ENCODE results near the gene DUSP14.
A peak's percentile ranks its signal among the peaks of the same experiment; 100 is the strongest.
"Not testable (repeated sequence)": the region's sequence is repeated elsewhere in the genome, so short reads cannot be mapped to it uniquely, and the experiment has no call there.

Gene DUSP14

GRCh38 chr17:37485938-37486570 is 3.6 kb upstream of the DUSP14 start:
- DNase-seq (ENCODE audit: low spot score) = no peak

GRCh38 chr17:37488009-37488604 is 1.6 kb upstream of the DUSP14 start:
- peak; percentile 87 for DNase-seq (ENCODE audit: low spot score)

- peak; percentile 83 for DNase-seq (ENCODE audit: low spot score)
These were observed 989 bp upstream of the DUSP14 start for GRCh38 chr17:37488607-37489196.

- no peak for DNase-seq (ENCODE audit: low spot score)
These were observed 414 bp downstream of the DUSP14 start for GRCh38 chr17:37490022-37490587.

DNA sequence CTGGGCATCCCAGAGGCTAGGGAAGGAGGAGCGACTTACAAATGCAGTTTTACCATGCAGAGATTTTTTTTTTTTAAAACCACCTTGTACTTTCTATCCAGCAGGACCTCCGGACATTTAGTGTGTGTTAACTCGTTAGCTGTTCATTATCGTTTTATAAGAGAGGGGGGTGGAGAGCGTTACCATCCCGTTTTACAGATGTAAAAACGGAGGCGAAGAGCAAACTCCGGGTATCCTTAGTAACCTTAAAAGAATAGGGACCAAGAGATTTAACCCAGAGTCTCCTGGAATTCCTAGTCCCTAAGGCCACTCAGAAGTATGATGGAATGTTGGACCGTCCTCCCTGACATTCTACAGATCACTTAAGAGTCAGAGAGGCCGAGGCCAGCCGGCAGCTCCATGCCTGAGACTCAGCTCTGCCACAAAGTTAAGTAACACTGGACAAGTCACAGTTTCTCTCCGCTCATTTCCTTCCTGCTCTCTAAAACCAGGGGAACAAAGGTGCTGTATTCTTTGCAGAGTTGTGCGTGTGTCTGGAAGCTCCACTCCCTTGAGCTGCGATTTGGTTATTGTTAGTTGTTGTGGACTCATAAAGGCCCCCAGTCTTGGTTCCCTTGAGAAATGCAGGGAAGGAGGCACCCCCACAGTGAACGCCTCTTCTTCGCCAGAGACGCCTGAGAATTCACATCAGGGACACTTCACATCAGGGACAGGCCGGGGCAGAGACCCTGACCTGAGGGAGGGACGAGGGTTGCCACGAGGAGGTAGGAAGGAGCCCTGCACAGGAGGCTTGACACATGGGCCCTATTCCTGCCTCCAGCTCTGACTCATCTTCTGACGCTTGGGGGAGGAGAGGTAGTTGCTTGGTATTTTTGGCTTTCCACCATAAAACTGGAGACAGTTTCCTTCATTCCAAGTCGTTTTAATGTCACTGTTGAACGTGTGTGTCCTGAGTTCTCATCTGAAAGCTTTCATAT is 1.2 kb downstream of the DUSP14 start:
- peak; percentile 83 for DNase-seq (ENCODE audit: low spot score)

DNA sequence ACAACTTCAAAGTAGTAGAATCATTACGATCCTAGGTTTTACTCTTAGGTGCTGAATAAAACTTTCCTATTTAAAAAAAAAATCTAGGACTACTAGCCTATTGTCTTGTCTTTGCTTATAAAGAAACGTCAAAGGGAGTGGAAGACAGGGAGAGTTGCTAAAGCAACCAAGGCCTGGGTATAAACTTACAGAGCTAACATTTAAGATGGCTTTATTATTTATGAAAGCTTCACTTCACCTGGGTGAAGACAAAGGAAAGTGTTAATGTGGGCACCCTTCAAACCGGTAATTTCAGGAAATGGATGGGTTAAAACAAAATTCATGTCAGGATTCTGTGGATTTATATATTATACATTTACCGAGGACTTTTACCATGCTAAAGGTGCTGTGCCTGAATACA is 2.5 kb downstream of the DUSP14 start:
- no peak for DNase-seq (ENCODE audit: low spot score)

- peak; percentile 88 for DNase-seq (ENCODE audit: low spot score)
These were observed 3.7 kb downstream of the DUSP14 start for GRCh38 chr17:37493249-37494027.

DNA sequence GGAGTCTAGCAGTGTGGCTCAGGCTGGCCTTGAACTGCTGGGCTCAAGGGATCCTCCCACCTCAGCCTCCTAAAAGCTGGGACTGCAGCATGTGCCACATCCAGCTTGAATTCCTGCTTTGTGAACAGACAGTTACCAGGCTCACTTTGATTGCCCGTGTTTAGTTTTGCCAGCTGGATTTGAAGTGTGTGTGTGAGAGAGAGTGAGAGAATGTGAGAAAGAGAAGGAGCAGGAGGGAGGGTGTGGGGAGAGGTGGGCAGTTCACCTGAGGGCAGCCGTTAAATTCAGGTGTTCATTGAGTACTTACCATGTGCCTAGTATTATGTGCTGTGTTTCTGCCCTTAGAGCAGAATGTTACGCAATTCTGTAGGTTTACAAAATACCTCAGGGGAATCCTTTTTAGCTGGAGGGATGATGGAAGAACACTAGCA is 4.7 kb downstream of the DUSP14 start:
- DNase-seq (ENCODE audit: low spot score) = no peak

GRCh38 chr17:37494971-37495370 is 5.3 kb downstream of the DUSP14 start:
- DNase-seq (ENCODE audit: low spot score) = no peak

GRCh38 chr17:37500378-37500777 is 10.7 kb downstream of the DUSP14 start:
- DNase-seq (ENCODE audit: low spot score) = no peak

GRCh38 chr17:37502009-37502936 is 12.6 kb downstream of the DUSP14 start:
- DNase-seq (ENCODE audit: low spot score) = no peak

DNA sequence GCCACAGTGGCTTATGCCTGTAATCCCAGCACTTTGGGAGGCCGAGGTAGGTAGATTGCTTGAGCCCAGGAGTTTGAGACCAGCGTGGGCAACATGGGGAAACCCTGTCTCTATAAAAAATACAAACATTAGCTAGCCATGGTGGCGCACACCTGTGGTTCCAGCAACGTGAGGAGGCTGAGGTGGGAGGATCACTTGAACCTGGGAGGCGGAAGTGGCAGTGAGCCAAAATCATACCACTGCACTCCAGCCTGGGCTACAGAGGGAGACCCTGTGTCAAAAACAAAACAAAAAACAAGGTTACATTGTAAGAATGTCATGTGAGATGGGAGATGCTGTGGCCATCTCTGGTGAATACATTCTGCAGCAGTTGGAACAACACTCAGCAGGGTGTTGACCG is 13.5 kb downstream of the DUSP14 start:
- DNase-seq (ENCODE audit: low spot score) = no peak

DNA sequence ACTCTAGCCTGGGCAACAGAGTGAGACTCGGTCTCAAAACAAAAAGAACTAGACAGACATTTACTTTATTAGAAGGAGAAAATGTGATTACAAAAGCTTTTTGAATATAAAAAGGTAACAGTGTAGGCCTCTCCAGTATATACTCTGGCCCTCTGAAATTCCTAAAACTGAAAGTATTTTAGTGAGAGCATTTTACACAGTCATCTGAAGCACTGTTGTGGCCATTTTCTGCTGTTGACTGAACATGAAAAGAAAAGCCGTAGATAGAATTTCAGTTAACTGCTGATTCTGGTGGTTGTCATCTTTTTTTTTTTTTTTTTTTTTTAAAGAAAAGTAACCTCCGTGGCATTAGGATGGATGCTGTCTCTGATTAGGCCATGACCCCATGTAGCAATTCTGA is 15.6 kb downstream of the DUSP14 start:
- no peak for DNase-seq (ENCODE audit: low spot score)

DNA sequence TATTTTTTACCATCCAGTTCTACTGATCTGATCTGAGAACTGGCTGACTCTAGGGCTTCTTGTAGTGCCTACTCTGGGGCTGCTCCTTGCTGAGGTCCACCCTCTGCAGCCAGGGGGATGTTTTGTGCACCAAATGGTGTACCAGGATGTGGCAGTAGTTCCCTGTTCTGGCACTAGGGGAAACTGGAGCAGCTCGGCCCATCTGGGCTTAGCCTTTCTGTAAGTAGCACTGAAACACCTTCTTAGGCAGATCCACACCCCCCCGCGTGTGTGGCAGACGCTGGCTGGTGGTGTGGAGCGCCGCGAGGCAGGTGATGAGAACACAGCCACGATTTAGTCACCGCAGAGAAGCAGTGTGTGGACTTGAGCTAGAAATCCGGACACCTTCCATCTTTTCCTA is 17.0 kb downstream of the DUSP14 start:
- peak; percentile 38 for DNase-seq (ENCODE audit: low spot score)

DNA sequence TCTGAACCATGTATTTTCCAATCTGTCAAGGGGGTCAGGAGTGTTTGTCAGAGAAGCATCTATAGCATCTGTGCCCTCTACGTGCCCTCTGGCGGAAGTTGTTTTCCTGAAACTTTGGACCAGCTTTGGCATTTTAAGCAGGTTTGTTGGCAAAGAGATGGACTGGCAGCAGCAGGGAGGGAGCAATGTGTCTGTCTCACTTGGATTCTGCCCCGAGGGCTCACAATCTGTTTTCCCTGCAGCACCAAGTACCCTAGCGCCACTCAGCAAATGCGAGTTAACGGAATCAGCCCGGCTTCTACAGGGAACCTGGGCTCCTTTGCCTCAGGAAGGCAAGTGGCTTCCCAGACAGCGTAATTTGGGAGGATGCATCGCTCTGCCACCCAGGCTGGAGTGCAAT is 17.4 kb downstream of the DUSP14 start:
- DNase-seq (ENCODE audit: low spot score) = no peak

DNA sequence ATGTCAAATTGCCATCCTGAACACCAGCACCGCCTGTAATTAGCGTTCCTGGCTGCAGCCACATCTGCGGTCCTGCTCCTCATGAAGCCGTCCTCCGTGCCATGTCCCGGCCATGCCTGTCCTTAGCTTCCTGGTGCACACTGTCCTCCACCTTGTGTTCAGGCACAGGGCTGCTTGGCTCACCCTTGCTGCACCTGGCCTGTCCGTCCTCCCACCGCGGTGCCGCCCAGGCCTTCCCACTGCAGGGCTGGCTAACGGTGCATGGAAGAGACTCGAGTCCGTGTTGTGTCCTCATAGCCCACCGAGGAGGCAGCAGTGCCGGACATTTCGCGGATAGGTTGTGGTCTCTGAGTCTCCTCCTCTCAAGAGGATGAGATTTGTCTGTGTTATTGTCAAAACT is 20.4 kb downstream of the DUSP14 start:
- DNase-seq (ENCODE audit: low spot score) = no peak

- DNase-seq (ENCODE audit: low spot score) = not testable (repeated sequence)
These were observed 22.0 kb downstream of the DUSP14 start for GRCh38 chr17:37511642-37512041.

GRCh38 chr17:37512442-37513068 is 22.9 kb downstream of the DUSP14 start:
- DNase-seq (ENCODE audit: low spot score) = no peak

GRCh38 chr17:37513711-37514110 is 24.0 kb downstream of the DUSP14 start:
- DNase-seq (ENCODE audit: low spot score) = no peak

DNA sequence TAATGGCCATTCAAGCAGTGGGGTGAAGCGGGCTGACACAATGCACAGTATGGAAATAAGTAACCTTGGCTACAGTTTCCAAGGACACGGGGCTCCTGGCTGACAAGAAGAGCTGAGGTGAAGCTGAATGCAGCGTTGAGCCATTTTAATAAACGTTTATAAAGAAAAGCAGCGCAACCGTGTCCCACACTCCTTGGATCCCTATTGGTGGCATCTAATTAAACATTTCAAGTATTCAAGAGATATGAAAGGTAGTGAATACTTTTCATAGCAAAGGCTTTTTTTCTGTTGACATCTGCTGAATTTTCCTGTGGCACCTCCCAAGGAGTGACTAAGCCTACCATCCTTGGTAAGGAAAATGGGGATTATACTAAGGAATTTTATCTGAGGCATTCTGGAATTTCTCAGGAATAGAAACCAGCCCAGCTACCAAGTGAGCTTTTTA is 26.5 kb downstream of the DUSP14 start:
- peak; percentile 21 for DNase-seq (ENCODE audit: low spot score)

All from AG08395 (cell line).